HS-5 (cell line): Measurements from ENCODE around the gene PRELID1.

Source experiments
- DNase-seq: peaks from one replicate; pipeline ENCODE4 v3.0.0-alpha.2; 2012; ENCODE audit warnings: low read depth

The PRELID1 gene

DNA sequence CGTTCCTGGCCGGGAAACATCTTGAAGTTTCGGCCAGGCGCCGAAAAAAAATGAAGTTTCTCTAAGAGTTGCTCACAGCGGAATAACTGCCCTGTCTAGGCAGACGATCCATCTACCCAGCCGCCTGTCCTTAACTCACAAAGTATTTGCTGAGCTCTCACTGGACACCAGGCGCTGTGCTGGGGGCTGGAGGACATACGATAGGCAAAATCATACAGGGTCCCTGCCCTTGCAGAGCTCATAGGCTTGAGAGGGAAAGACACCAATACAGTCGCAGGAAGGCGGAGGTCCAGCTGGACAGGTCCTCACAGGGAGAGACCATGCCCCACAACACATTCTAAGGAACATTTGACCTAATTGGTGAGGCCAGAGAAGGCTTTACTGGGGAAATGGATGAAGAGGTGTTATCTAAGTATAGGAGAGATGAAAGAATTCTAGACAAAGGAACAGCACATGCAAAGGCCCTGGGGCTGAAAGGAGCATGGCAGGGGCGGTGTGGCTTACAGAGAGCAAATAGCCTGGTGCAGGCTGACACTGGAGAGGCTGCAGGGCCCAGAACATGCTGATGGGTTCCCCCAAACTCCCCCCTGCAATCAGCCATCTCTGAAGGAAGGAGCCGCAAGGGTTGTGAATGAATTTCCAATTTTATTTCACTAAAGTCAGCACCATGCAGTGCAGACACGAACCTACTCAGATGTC lies 10.1 kb downstream of the PRELID1 start:
- no peak for DNase-seq

DNA sequence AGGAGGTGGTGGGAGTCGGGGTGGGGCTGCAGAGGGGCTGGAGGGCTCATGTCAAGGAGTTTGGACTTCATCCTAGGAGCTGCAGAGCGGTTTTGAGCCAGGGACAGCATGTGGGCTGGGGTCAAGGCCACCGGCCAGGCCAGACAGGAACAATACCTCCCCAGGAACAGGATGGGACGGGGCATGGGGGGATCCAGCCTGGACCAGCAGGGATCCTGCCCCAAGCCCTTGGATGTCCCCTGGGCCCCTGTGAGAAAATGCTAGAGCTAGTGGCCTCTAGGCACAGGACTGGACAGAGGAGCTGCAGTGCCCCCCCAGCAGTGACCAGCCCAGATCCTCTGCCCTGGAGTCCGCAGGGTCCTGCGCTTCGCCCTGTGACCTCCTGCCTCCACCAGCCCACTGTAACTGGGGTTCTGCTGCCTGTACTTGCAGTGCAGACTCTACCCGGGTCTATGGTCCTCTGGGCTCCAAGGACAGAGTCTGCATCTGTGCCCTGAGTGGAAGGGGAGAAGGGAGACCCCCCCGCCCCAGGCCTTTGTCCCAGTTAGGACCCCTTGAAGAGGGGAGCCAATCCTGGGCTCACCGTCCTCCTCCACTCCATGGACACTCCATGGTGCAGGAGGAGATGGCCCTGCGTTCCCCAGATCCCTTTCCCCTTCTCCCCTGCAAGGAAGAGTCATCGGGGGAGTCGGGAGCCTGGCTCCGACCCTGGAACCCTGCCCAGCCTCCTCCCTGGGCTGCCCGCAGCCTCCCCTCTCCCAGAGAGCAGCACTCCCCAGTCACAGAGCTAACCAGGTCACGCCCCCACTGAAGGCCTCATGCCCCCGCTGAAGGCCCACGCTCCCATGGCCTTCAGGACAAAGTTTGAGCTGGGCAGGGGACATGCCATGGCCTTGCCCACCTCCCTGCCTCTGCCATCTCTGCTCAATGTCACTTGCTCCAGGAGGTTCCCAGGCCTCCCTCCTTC lies 11.1 kb downstream of the PRELID1 start:
- DNase-seq, result no peak

DNA sequence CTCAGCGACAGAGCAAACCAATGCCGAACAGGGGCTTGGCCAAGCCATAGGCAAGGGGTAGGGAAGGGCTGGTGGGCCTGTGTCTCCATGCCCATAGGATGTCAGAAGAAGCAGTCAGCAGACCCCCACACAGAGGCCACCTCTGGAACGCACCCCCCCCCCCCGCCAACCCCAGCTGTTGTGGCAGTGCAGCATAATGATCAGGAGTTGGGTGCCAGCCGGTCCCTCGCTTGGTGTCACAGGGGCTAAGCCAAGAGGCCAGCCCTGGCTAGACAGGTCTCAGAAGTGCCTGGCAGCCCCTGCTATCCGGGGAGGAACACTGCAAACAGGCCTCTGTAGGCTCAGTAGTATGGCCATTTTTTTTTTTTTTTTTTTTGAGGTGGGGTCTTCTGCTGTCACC lies 11.8 kb downstream of the PRELID1 start:
- DNase-seq, result no peak

DNA sequence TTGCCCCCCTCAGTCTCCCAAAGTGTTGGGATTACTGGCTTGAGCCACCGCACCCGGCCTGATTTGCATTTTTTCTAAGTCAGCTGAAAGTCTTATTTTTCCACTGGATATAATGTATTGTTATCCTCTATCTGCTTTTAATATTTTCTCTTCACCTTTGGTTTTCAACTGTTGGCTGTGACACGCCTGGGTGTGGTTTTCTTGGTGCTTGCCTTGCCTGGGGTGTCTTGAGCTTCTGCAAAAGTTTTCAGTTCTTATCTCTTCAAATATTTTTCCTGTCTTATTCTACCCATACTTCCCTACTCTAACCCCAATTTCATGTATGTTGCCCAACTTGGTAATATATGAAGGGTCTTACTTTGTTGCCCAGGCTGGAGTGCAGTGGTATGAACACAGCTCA lies 12.4 kb downstream of the PRELID1 start:
- DNase-seq, result no peak

DNA sequence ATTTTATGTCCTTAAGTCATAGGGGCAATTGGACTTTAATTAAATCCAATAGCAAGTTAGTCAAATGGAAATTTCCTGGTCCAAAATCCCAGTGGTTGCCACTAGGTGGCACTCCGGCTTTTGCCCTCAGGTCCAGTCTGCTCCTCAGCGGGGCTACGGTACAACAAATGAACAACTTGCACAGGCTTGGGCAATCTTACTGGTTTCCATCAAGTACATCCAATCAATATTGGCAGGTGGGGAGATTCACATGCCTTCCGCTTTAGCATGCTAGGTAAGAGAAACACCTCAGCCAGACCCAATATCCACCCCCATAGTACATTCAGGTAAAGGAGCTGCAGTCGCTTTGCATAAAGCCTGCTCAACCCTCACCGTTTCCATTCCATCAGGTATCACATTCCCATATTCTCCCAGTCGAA lies 14.4 kb downstream of the PRELID1 start:
- DNase-seq, result no peak

DNA sequence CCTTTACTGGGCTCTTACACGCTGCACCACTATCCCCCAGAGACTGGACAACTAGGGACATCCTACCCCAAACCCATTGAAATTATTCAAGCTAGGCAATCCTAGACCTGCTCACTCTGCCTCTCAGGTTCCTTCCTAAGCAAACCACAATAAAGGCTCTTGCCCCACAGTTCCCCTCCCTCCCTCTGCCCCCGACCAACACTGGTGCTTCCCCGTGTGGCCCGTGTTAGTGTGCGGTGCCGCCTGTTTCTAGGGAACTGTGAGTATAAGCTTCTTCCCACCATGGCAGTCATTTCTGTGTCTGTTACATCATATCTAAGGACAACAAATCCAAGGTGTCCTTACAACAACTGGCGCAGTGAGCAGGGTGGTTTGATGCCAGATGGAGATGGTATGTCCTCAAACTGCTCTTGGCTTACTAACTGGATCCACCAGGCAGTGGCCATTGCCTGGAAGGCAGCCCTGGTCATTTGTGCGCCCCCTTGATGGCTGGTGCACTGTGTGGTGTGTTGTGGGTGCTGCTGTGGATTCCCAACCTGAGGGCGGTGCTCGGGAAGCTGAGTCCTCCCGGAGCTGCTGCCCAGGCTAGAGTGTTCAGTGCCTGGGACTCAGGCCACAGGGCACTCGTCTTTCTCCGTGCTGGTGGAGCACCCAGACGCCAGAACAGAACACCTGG lies 16.5 kb downstream of the PRELID1 start:
- DNase-seq, result no peak

DNA sequence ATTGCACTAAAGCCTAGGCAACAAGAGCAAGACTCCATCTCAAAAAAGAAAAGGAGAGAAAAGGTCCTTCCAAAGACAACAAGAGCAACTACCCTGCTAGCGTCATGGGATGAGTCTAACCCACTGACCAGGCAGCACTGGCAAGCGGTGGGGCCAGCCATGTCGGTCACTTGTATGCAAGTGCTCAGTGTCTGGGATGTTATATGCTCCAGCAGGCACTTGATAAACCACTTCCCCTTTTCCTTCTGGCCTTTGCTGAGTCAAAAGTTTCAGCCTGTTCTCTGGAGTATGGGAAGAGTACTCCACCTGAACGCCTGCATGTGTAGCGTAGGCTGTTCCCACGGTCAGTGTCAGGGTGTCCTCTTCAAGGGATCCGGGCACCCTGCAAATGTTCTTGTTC lies 17.3 kb downstream of the PRELID1 start:
- no peak for DNase-seq

DNA sequence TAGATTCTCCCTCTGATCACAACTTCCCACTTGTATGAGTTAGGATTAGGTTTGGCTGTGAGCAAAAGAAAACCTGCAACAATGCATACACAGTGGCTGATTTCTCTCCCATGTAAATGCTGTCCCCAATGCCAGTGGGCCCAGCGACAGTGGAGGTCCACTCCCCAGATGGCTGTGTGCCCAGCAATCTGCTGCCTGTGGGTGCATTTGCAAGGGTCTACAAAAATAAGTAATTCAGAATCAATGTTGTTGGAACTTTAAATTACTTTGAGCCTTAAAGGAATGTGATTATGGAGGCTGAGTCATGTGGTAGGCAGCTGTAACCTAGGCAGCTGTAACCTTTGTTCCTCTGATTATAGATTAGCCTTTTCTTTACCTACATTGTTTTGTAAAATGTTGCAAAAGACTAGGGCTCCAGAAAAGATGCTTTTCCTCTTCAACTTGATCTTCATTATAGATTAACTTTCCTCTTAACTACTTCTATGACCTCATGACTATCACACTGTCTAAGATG lies 22.3 kb downstream of the PRELID1 start:
- DNase-seq, result no peak

DNA sequence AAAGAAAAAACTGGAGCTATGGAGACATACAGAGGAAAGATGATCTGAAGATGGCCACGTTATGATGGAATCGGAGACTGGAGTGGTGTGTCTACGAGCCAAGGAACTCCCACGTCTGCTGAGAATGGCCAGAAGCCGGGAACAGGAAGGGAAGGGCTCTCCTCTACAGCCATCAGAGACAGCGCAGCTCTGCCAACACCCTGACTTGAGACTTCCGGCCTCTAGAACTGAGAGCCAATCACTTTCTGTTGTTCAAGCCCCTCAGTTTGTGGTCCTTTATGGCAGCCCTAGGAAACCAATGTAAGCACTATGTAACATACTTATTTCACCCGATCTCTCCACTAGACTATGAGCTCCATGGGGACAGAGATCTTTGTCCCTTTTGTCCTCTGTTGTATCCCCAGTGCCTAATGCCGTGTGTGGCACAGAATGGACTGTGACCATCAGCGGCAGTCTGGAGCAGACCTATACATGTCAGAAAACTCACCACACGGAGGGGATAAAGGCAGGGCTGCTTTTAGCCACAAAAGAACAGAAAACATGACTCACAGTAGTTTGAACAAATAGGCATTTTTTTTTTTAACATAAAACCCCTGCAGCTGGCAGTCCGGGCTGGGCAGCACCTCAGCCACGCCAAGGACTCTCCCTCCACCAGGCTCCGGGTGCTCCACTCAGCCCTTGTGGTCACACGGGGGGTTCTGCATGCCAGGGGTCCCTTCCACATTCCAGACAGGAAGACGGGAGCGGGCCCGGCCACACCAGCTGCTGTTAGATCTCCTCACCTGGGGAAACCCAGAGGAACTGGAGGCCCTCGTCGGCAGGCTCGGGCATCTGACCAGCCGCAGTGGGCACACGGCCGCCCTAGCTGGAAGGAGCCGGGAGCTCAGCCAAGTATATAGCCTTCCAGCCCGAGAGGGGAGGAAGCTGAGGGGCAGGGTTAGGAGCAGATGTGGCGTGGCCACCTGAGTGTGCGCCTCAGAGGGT lies 24.2 kb downstream of the PRELID1 start:
- no peak for DNase-seq

DNA sequence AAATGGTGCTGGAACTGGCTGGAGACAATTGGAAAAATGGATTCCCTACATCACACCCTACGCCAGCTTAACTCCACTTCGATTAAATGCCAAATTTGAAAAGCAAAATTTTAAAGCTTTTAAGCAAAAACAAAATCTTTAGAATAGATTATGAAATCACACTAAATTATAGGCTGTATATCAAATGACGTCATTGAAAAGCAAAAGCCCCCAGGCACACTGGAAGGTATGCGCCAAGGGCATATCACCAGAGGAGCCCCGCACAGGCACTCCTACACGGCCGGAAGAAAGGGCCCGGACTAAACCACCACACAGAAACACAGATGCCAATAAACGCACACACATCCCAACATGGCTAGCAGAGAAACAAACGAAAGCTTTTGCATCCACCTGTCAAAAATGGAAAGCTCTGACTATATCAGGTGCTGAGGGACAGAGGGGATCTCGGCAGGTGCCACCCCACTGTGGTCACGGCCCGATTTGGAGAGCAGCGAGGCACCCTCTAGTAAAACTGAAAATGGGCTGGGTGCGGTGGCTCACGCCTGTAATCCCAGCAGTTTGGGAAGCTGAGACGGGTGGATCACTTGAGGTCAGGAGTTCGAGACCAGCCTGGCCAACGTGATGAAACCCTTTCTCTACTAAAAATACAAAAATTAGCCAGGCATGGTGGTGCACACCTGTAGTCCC lies 25.1 kb downstream of the PRELID1 start:
- no peak for DNase-seq

DNA sequence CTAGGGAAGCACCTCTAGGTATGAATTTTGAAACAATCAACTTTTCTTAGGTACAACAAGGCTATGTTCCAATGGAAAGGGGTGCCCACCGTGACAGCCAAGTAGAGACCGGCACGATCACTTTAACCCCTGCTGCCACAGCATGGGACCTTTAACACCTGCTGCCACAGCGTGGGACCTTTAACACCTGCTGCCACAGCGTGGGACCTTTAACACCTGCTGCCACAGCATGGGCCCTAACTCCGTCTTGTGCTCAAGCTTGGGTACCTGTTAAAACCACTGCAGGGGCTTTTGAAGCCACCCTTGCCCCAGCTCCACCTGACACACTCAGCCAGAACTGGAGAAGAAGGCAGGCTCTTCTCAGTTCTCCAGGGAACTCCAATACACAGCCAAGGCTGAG lies 26.3 kb downstream of the PRELID1 start:
- no peak for DNase-seq

DNA sequence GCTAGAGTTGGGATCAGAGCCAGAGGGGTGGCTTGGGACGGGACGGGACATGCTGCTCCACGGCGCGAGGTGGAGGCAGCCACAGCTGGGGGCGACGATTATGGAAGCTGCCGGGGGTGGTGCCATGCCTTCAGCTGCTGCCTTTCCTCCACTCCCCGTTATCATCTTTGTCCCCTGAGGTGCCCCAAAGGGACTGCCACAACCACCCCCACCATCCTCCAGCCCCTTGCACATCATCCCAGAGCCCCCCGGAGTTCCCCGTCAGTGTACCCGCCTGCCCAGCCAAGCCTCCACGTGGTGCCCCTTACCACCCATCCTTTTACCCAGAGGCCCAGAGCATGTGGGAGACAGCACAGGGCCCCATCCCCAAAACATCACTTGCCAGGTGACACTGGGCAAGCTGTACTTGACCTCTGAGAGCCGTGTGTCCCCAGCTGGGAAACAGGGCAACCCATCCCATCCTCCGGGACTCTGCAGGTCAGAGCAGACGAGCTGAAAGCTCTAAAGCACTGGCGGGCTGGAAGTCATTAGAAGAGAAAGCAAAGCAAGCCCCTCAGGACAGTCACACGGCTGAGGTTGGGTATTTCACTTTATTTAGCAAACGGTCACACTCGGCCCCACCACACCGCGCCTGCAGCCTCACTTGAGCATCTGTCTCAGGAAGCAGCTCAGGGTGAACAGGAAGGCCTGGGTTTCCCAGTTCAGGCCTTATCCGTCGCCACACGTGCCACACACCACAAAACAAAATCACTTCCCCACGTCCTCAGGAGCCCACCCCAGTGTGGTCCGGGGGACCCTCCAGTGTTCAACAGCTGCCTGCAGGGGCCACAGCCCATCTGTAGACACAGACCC lies 27.6 kb downstream of the PRELID1 start:
- no peak for DNase-seq

DNA sequence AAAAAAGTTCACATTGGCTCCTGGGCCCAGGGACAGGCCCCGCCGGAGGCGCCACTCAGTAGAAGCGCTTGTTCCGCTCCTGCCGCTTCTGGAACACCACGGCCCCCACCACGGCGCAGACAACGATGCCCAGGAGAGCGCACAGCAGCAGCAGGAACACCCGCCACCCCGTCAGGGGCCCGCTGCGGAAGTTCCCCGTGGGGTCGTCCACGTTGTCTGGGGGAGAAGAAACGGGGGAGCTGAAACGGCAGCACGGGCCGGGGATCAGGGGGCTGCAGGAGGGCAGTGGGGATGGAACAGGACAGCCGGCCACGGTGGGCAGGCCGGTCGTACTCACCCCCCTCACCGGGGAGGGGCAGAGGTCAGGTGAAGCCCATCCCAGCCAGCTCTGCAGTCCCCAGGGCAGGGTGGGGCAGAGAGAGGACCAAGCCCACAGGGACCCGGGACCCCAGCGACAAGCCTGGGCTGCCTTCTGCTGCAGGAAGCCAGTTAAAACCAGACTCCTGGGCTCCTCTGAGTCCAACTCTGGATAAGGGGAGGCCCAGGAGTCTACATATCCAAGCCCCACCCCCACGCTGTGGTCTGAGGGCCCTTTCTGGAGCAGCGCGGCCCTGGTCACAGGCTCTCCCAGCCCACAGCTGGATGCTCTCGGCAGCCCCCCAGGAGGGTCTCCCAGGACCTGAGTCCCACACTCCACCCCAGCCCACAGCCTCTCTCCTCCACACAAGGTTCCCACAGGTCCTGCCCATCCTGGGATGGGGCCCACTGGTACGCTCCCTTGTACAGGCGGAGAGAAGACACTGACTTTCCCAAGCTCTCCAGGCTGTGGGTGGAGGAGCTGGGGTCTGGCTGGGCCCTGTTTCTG lies 28.7 kb downstream of the PRELID1 start:
- no peak for DNase-seq

DNA sequence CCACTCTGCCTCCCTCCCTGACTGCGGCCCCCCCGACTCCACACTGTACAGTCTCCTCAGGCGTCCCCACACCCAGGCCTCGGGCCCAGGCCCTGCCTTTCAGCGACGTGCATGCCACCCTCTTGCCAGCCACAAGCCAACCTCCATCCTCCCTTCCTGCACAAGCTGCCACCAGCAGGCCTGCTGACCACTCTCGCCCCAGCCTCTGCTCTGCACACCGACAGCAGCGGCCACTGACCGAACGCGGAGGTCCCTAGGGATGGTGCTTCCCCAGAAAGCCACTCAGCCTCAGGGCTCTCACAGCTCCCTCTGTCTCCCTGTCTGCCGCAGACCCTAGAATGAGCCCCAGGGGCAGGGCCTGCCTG lies 29.3 kb downstream of the PRELID1 start:
- no peak for DNase-seq

DNA sequence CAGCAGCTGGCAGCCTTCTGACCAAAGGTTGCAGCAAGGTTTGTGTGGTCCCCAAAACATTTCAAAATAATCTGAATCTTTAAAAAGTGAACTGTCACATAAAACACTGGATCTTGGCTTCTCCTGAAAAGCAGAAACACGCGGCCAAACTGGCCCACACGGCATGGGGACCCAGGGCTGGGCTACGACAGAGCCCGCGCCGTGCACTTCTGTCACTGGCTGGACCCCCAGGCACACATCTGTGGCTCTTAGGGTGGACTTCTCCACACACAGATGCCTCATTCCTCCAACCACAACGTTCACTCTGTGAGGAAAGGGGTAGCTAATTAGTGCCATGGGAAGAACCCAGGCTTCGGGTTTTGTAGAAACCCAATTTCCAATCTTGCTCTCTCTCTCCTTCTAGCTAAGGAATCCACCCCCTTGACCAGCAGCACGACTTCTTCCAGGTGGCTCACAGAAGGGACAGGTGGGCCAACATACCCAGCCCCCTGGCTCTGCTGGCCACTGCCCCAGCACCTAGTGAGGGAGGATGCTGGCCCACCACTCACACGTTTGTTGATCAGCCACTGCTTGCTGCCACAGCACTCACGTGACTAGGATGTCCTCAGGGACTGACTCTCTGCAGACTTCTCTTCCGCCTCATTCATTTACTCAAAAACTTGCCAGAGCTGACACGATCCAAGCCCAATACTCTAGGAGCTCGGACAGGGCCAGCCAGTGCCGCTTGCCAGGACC lies 30.0 kb downstream of the PRELID1 start:
- DNase-seq, result no peak

DNA sequence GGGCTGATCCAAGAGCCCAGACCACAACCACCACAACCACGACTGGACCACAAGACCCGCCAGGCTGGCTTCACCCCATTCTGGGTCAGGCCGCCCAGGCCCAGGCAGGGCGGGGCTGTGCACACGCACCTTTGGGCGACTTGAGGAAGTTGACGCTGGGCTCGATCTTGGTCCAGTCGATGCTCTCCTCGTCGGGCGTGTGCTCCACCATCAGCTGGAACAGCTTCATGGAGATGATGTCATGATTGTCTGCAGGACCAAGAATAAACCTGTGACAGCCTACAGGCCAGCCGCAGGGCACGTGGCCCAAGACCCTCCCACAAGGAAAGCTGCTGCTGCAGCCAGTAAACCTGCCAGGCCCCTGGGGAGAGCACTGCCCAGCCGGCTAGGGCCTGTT lies 30.6 kb downstream of the PRELID1 start:
- DNase-seq, result no peak

DNA sequence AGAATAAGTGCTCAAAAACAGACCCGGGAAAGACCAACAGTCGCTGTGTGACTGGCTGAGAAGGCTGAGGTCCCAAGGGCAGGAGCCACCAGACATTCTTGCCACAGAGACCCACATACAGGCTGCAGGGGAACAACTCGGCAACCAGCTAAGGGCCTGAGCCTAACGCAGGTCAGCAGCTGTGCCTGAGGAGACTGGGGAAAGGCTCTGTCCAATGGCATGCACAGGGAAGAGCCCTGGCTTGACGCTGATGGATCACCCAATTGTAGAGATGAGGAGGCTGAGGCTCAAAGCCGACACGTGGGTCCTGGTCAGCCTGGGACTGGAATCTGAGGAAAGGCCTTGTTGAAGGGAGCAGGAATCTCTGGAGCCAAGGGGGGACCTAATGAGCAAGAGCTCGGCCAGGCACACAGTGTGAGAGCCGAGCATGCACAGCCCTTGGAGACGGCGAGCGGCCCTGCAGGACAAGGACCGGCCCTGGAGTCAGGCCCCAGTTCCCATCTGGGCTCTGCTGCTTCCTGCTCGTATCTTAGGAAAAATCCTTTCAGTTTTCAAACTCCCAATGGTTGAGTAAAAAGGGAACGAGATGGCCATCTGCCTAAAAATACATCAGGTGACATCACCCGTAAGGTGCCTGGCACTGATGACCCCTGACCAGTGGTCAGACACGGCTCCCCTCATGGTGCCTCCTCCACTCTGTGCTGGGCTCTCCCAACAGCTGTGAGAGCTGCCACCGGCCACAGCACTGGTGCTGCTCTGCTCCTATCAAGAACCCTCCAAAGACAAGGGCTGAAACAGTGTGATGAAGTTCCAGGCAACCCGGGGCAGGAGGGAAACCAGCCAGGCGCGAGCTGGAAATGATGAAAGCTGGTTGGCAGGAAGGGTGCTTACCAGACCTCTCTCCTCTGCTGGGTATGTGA lies 31.4 kb downstream of the PRELID1 start:
- no peak for DNase-seq
